ENCODE results near the gene SYNGR1.

Gene SYNGR1

GRCh38 chr22:39432361-39432811, 82.6 kb downstream of the SYNGR1 start:
- no peak for DNase-seq

- no peak for DNase-seq
Observed at GRCh38 chr22:39433476-39434242, 83.9 kb downstream of the SYNGR1 start.

- no peak for DNase-seq
Observed at GRCh38 chr22:39434243-39434653, 84.5 kb downstream of the SYNGR1 start.

GRCh38 chr22:39434721-39435120, 84.9 kb downstream of the SYNGR1 start:
- DNase-seq: no peak
